Stomach (tissue), 9 donors: ENCODE measurements around the gene TANC1. TPM values are rescaled to one million over a fixed set of nuclear protein-coding genes. Genes with fewer than 3 reads are reported as not detected.

Experiments used
- DNase-seq, 2 donors: peaks; one replicate each; pipeline versions ENCODE4 v3.0.0 to v3.0.0-alpha.2; 2013 to 2019
- H3K27ac ChIP-seq, 5 donors: fragments of 200-600 bp in 4 of 5; sonication (generic) in 4 of 5; one replicate each; pipeline ENCODE4 v1.5.1; 2013 to 2019; ENCODE audit warnings: mild to moderate bottlenecking in 1 of 5, moderate library complexity in 1 of 5
- H3K27me3 ChIP-seq, 3 donors: fragments of 200-600 bp; sonication (generic); one replicate each; pipeline ENCODE4 v1.5.1; 2017 to 2019; ENCODE audit warnings: mixed run types in 1 of 3
- H3K36me3 ChIP-seq, 4 donors: fragments of 200-600 bp; sonication (generic); 1 replicate in 3 of 4; 2 replicates in 1 of 4; pipeline ENCODE4 v1.5.1; 2016 to 2019
- H3K4me1 ChIP-seq, 4 donors: fragments of 200-600 bp; sonication (generic); one replicate each; pipeline ENCODE4 v1.5.1; 2016 to 2019
- H3K4me3 ChIP-seq, 4 donors: fragments of 200-600 bp; sonication (generic) in 3 of 4; one replicate each; pipeline ENCODE4 v1.5.1; 2016 to 2019; ENCODE audit warnings: mild to moderate bottlenecking in 1 of 4
- H3K9me3 ChIP-seq, 4 donors: fragments of 200-600 bp; sonication (generic); one replicate each; pipeline ENCODE4 v1.5.1; 2016 to 2019
- CTCF ChIP-seq, 7 experiments: fragments of 450-650 bp in 4 of 7; fragments of 200-600 bp in 3 of 7; sonication (generic) in 3 of 7; IDR thresholded peaks; one replicate each; pipeline ENCODE4 v1.5.1; 2016 to 2019; ENCODE audit warnings: antibody characterized with exemption in 7 of 7, control low read depth in 2 of 7, mild to moderate bottlenecking in 1 of 7
- EP300 ChIP-seq: sonication (generic); formaldehyde crosslinking; IDR thresholded peaks from one replicate; pipeline ENCODE4 v1.6.1; 2017; ENCODE audit warnings: antibody characterized with exemption
- POLR2A ChIP-seq, 4 donors: fragments of 450-650 bp; IDR thresholded peaks; one replicate each; pipeline ENCODE4 v1.6.1; 2016; ENCODE audit warnings: antibody characterized with exemption in 4 of 4, control low read depth in 2 of 4, mild to moderate bottlenecking in 1 of 4, moderate library complexity in 1 of 4
- POLR2AphosphoS5 ChIP-seq, 3 donors: sonication (generic); formaldehyde crosslinking; IDR thresholded peaks; one replicate each; pipeline ENCODE4 v1.6.1; 2016; ENCODE audit warnings: antibody characterized with exemption in 3 of 3
- WGBS, 5 donors: extraction: QIAGEN DNeasy Blood & Tissue Kit in 3 of 5; methylation state at CpG; one replicate each; pipeline versions ENCODE4 v1.1.5 to v1.1.7; 2013 to 2018; 5-methylcytosine and 5-hydroxymethylcytosine counted together
- intact Hi-C: fragments of 100-400 bp; cut with DNase I; formaldehyde crosslinking; loops from one replicate; pipeline ENCODE4 v1.15.1; 2023; ENCODE audit warnings: low total_unique reads
- polyA plus RNA-seq, 3 donors: library from polyadenylated mRNA; stranded (reverse); fragments of 200-250 nt; gene quantifications; one replicate each; pipeline ENCODE4 v1.2.3, GENCODE V29; 2013
- total RNA-seq, 5 donors: library from RNA; depleted of rRNA; stranded (reverse); fragments of >200 nt; gene quantifications; one replicate each; pipeline versions ENCODE4 v1.1.0 to v1.2.3, GENCODE V29; 2014 to 2016
- donor health status: healthy with polysubstance abuse.
- donor health status: Bipolar disorder and iron deficiency.
- donor health status: healthy.

The TANC1 gene
- total and polyA plus RNA-seq, 8 donors: 4.9 to 59.7 (median 37.7) TPM

- no peak overlapping the region for H3K27ac ChIP-seq
- TF ChIP-seq POLR2AphosphoS5 (IDR thresholded peaks at IDR 0.05) (no peak), CTCF (IDR thresholded peaks at IDR 0.05) (no peak), EP300 (no peak), POLR2A (IDR thresholded peaks at IDR 0.05) (no peak)
- peaks cover 0 to 7% (median 5%) of the 10 kb centered on the region in 4 donors for H3K4me1 ChIP-seq
- H3K4me3 ChIP-seq: no peak overlapping the region
- H3K36me3 ChIP-seq: peaks cover 28 to 89% (median 79%) of the 10 kb centered on the region in 4 donors
- H3K27me3 ChIP-seq: no peaks in the 10 kb centered on the region
- intact Hi-C loops: no loop called here
- DNase-seq: no peak
- 85 to 94% (median 92%) methylated on average over 12 to 14 of the region's 14 CpGs for WGBS, 5 donors
- no peaks in the 10 kb centered on the region for H3K9me3 ChIP-seq
These were observed 259.7 kb downstream of the TANC1 start for GRCh38 chr2:159228081-159228581.

- no peak for TF ChIP-seq CTCF (IDR thresholded peaks at IDR 0.05)
- no peak for TF ChIP-seq EP300
- no peak for TF ChIP-seq POLR2A (IDR thresholded peaks at IDR 0.05)
- TF ChIP-seq POLR2AphosphoS5 (IDR thresholded peaks at IDR 0.05): no peak
- H3K4me1 ChIP-seq: peaks cover 0 to 7% (median 5%) of the 10 kb centered on the region in 4 donors
- intact Hi-C loops: no loop called here
- no peak for DNase-seq
- H3K4me3 ChIP-seq: no peak overlapping the region
- H3K36me3 ChIP-seq: peaks cover 15 to 80% (median 75%) of the 10 kb centered on the region in 4 donors
- no peak overlapping the region for H3K27ac ChIP-seq
- H3K9me3 ChIP-seq: no peaks in the 10 kb centered on the region
- 90 to 93% (median 91%) methylated on average over 15 of the region's 15 CpGs for WGBS, 5 donors
- no peaks in the 10 kb centered on the region for H3K27me3 ChIP-seq
These were observed 261.2 kb downstream of the TANC1 start for GRCh38 chr2:159229476-159230144.

GRCh38 chr2:159230145-159230877 lies 261.9 kb downstream of the TANC1 start:
- WGBS, 5 donors: 93 to 97% (median 95%) methylated on average over 13 to 19 of the region's 19 CpGs
- TF ChIP-seq EP300 (no peak), POLR2A (IDR thresholded peaks at IDR 0.05) (no peak), POLR2AphosphoS5 (IDR thresholded peaks at IDR 0.05) (no peak), CTCF (IDR thresholded peaks at IDR 0.05) (no peak)
- H3K27me3 ChIP-seq: no peaks in the 10 kb centered on the region
- intact Hi-C loops: no loop called here
- no peak overlapping the region for H3K4me3 ChIP-seq
- peaks cover 0 to 7% (median 5%) of the 10 kb centered on the region in 4 donors for H3K4me1 ChIP-seq
- no peak for DNase-seq
- peaks cover 17 to 80% (median 75%) of the 10 kb centered on the region in 4 donors for H3K36me3 ChIP-seq
- no peaks in the 10 kb centered on the region for H3K9me3 ChIP-seq
- no peak overlapping the region for H3K27ac ChIP-seq

- Histone ChIP-seq H3K27me3 (no peaks in the 10 kb centered on the region), H3K36me3 (peaks cover 19 to 94% (median 82%) of the 10 kb centered on the region in 4 donors), H3K4me1 (no peaks in the 10 kb centered on the region), H3K27ac (no peak overlapping the region), H3K4me3 (no peak overlapping the region), H3K9me3 (no peaks in the 10 kb centered on the region)
- no peak for DNase-seq
- intact Hi-C loops: no loop called here
- 48 to 56% (median 52%) methylated on average over 3 of the region's 3 CpGs for WGBS, 5 donors
- TF ChIP-seq EP300 (no peak), POLR2AphosphoS5 (IDR thresholded peaks at IDR 0.05) (no peak), POLR2A (IDR thresholded peaks at IDR 0.05) (no peak), CTCF (IDR thresholded peaks at IDR 0.05) (no peak)
These were observed 264.2 kb downstream of the TANC1 start for GRCh38 chr2:159232456-159233170.
